ENCODE data around the gene RBBP7.

DNA sequence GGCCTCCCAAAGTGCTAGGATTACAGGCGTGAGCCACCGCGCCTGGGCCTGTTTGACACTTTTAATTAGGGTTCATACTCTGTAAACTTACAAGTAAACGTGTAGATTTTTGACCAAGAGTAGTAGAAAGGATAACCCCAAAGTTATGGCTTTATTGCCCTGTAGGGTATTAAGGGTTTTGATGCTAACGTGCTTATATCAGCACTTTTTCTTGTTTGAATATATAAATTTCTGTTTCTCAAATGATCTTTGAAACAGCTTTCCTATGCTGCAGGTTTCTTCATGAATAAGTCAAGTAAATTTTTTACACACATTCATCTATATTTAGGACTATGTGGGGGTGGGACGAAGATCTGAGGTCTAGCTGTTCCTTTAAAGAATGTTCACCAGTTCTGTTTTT is 47.0 kb upstream of the RBBP7 start:
- TF ChIP-seq, protein P1, sequence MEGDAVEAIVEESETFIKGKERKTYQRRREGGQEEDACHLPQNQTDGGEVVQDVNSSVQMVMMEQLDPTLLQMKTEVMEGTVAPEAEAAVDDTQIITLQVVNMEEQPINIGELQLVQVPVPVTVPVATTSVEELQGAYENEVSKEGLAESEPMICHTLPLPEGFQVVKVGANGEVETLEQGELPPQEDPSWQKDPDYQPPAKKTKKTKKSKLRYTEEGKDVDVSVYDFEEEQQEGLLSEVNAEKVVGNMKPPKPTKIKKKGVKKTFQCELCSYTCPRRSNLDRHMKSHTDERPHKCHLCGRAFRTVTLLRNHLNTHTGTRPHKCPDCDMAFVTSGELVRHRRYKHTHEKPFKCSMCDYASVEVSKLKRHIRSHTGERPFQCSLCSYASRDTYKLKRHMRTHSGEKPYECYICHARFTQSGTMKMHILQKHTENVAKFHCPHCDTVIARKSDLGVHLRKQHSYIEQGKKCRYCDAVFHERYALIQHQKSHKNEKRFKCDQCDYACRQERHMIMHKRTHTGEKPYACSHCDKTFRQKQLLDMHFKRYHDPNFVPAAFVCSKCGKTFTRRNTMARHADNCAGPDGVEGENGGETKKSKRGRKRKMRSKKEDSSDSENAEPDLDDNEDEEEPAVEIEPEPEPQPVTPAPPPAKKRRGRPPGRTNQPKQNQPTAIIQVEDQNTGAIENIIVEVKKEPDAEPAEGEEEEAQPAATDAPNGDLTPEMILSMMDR (IDR thresholded peaks at IDR 0.05 in 2 of 3, conservative IDR thresholded peaks at IDR 0.05 in 1 of 3; ENCODE audit: control insufficient read depth in 2 of 3, extremely low read depth in 1 of 3, insufficient read depth in 1 of 3, low read depth in 3 of 3, low read length in 3 of 3), result no peak
- TF ChIP-seq, protein P2, sequence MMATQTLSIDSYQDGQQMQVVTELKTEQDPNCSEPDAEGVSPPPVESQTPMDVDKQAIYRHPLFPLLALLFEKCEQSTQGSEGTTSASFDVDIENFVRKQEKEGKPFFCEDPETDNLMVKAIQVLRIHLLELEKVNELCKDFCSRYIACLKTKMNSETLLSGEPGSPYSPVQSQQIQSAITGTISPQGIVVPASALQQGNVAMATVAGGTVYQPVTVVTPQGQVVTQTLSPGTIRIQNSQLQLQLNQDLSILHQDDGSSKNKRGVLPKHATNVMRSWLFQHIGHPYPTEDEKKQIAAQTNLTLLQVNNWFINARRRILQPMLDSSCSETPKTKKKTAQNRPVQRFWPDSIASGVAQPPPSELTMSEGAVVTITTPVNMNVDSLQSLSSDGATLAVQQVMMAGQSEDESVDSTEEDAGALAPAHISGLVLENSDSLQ (IDR thresholded peaks at IDR 0.05), result no peak
- TF ChIP-seq CHD2 (IDR thresholded peaks at IDR 0.05; ENCODE audit: borderline replicate concordance, low read depth, low read length), result no peak
- no peak for TF ChIP-seq NFIC (IDR thresholded peaks at IDR 0.05; ENCODE audit: low read depth, low read length)
- TF ChIP-seq USF1 (IDR thresholded peaks at IDR 0.05; ENCODE audit: borderline replicate concordance, extremely low read length, insufficient read depth, low read depth, low read length), result no peak
- TF ChIP-seq RCOR1 (conservative IDR thresholded peaks at IDR 0.05; ENCODE audit: low read depth, low read length), result no peak
- TF ChIP-seq SMC3 (IDR thresholded peaks at IDR 0.05; ENCODE audit: borderline replicate concordance, low read length), result no peak
- no peak for TF ChIP-seq RAD21 (IDR thresholded peaks at IDR 0.05; ENCODE audit: insufficient read depth, low read depth, low read length)
- TF ChIP-seq, protein P3, sequence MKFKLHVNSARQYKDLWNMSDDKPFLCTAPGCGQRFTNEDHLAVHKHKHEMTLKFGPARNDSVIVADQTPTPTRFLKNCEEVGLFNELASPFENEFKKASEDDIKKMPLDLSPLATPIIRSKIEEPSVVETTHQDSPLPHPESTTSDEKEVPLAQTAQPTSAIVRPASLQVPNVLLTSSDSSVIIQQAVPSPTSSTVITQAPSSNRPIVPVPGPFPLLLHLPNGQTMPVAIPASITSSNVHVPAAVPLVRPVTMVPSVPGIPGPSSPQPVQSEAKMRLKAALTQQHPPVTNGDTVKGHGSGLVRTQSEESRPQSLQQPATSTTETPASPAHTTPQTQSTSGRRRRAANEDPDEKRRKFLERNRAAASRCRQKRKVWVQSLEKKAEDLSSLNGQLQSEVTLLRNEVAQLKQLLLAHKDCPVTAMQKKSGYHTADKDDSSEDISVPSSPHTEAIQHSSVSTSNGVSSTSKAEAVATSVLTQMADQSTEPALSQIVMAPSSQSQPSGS (IDR thresholded peaks at IDR 0.05; ENCODE audit: low read length), result no peak
- TF ChIP-seq SIN3A (IDR thresholded peaks at IDR 0.05; ENCODE audit: low read depth, low read length), result no peak
- no peak for TF ChIP-seq RFX5 (IDR thresholded peaks at IDR 0.05; ENCODE audit: low read depth, low read length)

Measured in GM12878 (cell line).